Right lobe of liver (tissue), 6 donors: ENCODE measurements around the gene STAT5B. TPM values are rescaled to one million over a fixed set of nuclear protein-coding genes. Genes with fewer than 3 reads are reported as not detected.
A peak's percentile ranks its signal among the peaks of the same experiment; 100 is the strongest.
"Not testable (repeated sequence)": the region's sequence is repeated elsewhere in the genome, so short reads cannot be mapped to it uniquely, and the experiment has no call there.

Source experiments
- ATAC-seq, 4 donors: fragments of 200-7000 bp; cut with Tn5 transposase; one replicate each; pipeline ENCODE4 v1.9.1; 2020; ENCODE audit warnings: mild to moderate bottlenecking in 4 of 4, moderate library complexity in 4 of 4
- DNase-seq, 3 donors: peaks; one replicate each; pipeline ENCODE4 v3.0.0-alpha.2; 2020
- H3K27ac ChIP-seq, 3 donors: fragments of 200-600 bp; one replicate each; pipeline ENCODE4 v1.8.0; 2022
- H3K27me3 ChIP-seq, 2 donors: fragments of 200-600 bp; one replicate each; pipeline ENCODE4 v1.8.0; 2022
- H3K36me3 ChIP-seq, 4 donors: fragments of 200-600 bp; sonication (generic) in 1 of 4; one replicate each; pipeline versions ENCODE4 v1.5.1 to v1.8.0; 2017 to 2022; ENCODE audit warnings: control low read depth in 1 of 4
- H3K4me1 ChIP-seq, 4 donors: fragments of 200-600 bp; sonication (generic) in 1 of 4; one replicate each; pipeline versions ENCODE4 v1.5.1 to v1.8.0; 2017 to 2022; ENCODE audit warnings: control low read depth in 1 of 4
- H3K4me3 ChIP-seq, 3 donors: fragments of 200-600 bp; one replicate each; pipeline ENCODE4 v1.8.0; 2022
- H3K9me3 ChIP-seq, 4 donors: fragments of 200-600 bp; sonication (generic) in 1 of 4; one replicate each; pipeline versions ENCODE4 v1.5.1 to v1.8.0; 2017 to 2022; ENCODE audit warnings: control low read depth in 1 of 4
- POLR2A ChIP-seq: fragments of 450-650 bp; IDR thresholded peaks from one replicate; pipeline ENCODE4 v1.6.1; 2017; ENCODE audit warnings: antibody characterized with exemption, mild to moderate bottlenecking
- WGBS: methylation state at CpG from one replicate; pipeline ENCODE4 v1.1.6; 2018; ENCODE audit warnings: low coverage, low lambda C conversion rate; ENCODE audit not compliant: insufficient coverage; ENCODE audit errors: missing lambda C conversion rate; 5-methylcytosine and 5-hydroxymethylcytosine counted together
- intact Hi-C, 2 donors: fragments of 100-400 bp; cut with DNase I; formaldehyde crosslinking; loops; one replicate each; pipeline versions ENCODE4 v1.11.2 to v1.14.1; 2022
- total RNA-seq, 6 experiments: library from RNA; depleted of rRNA in 2 of 6; stranded (reverse); fragments of >200 nt in 2 of 6; fragmentation: NEBNext Ultra II Directional in 3 of 6; extraction: Animal tissue kit (Norgen Biotek cat#: 25700) in 3 of 6; gene quantifications; one replicate each; pipeline versions ENCODE4 v1.1.0 to v1.2.4, GENCODE V29; 2016 to 2023
- TF ChIP-seq, protein P1 (sequence below), 4 donors: fragments of 200-600 bp in 3 of 4; fragments of 450-650 bp in 1 of 4; IDR thresholded peaks; one replicate each; pipeline versions ENCODE4 v1.5.1 to v1.8.0; 2016 to 2022; ENCODE audit warnings: antibody characterized with exemption in 4 of 4, mild to moderate bottlenecking in 2 of 4
- donor health status: DM: no; HTN: yes; CAD: no.
- donor health status: DM: no; HTN: no; CAD: no.
- donor health status: DM: no; HTN: no; CAD: no.
- donor health status: DM: no; HTN: yes; CAD: no.
- donor health status: DM: no; HTN: yes; CAD: no.

STAT5B gene
- total RNA-seq, 6 experiments from 2014 or later: 21.2 to 29.0 (median 26.7) TPM

DNA sequence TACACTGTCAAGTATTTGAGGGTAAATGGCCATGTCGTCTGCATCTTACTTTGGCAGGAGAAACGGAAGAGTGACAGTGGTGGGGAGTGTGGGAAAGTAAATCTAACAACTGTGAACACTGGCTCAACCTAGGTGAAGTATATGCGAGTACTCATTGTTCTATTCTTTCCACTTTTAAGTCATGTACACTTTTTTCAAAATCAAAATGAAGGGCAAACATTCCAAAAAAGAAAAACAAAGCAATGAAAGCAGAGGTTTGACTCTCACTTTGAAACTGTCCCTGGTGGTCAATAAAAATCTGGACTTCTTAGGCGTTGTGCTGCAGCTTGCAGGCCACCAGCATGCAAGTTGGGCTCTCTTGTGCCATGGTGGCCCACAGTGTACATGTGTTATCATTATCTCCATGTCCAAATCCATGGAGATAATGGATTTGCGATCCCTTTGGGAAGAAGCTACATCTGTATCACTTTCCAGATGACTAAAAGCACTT lies 32.7 kb downstream of the STAT5B start:
- 59% methylated on average over 5 of the region's 5 CpGs for WGBS
- Histone ChIP-seq H3K9me3 (no peaks in the 10 kb centered on the region), H3K4me3 (no peak overlapping the region), H3K36me3 (no peaks in the 10 kb centered on the region), H3K27me3 (no peaks in the 10 kb centered on the region), H3K4me1 (peaks cover 0 to 53% (median 12%) of the 10 kb centered on the region in 4 donors), H3K27ac (no peak overlapping the region)
- intact Hi-C loops: no loop called here
- no peak for TF ChIP-seq POLR2A
- TF ChIP-seq, protein P1, sequence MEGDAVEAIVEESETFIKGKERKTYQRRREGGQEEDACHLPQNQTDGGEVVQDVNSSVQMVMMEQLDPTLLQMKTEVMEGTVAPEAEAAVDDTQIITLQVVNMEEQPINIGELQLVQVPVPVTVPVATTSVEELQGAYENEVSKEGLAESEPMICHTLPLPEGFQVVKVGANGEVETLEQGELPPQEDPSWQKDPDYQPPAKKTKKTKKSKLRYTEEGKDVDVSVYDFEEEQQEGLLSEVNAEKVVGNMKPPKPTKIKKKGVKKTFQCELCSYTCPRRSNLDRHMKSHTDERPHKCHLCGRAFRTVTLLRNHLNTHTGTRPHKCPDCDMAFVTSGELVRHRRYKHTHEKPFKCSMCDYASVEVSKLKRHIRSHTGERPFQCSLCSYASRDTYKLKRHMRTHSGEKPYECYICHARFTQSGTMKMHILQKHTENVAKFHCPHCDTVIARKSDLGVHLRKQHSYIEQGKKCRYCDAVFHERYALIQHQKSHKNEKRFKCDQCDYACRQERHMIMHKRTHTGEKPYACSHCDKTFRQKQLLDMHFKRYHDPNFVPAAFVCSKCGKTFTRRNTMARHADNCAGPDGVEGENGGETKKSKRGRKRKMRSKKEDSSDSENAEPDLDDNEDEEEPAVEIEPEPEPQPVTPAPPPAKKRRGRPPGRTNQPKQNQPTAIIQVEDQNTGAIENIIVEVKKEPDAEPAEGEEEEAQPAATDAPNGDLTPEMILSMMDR (IDR thresholded peaks at IDR 0.05): no peak
- no peak for ATAC-seq
- no peak for DNase-seq

GRCh38 chr17:42241871-42242270 lies 34.3 kb downstream of the STAT5B start:
- Histone ChIP-seq H3K36me3 (no peaks in the 10 kb centered on the region), H3K4me1 (peaks cover 0 to 41% (median 8%) of the 10 kb centered on the region in 4 donors), H3K27me3 (no peaks in the 10 kb centered on the region), H3K9me3 (no peaks in the 10 kb centered on the region), H3K27ac (no peak overlapping the region), H3K4me3 (no peak overlapping the region)
- no peak for TF ChIP-seq POLR2A
- TF ChIP-seq, protein P1 (IDR thresholded peaks at IDR 0.05): no peak
- 83% methylated on average over 1 of the region's 1 CpG for WGBS
- ATAC-seq: no peak
- no peak for DNase-seq
- intact Hi-C loops: no loop called here

- Histone ChIP-seq H3K27ac (peak overlapping the region in 1 of 3 donors; percentile 5), H3K4me1 (peaks cover 0 to 32% (median 4%) of the 10 kb centered on the region in 4 donors)
- H3K36me3 ChIP-seq, H3K27me3 ChIP-seq, intact Hi-C loops, H3K4me3 ChIP-seq, DNase-seq, H3K9me3 ChIP-seq: not testable (repeated sequence)
- WGBS: 49% methylated on average over 3 of the region's 4 CpGs
- peak in 3 of 4 donors; percentile 19 to 49 (median 47) for ATAC-seq
Measured at GRCh38 chr17:42240863-42241262, 35.3 kb downstream of the STAT5B start.

DNA sequence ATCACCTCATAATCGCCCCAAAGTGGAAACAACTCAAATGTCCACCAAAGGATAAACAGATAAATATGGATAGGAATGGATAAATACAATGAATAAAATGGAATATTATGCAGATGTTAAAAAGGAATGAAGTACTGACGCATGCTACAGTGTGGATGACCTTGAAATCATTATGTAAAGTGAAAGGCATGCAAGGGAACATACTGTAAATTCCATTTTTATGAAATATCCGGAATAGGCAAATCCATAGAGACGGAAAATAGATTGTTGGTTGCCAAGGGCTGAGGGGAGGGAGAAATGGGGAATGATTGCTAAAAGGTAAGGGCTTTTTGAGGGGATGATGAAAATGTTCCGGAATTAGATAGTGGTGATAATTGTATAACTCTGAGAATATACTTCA lies 36.0 kb downstream of the STAT5B start:
- intact Hi-C loops: no loop called here
- ATAC-seq: no peak
- no peak for TF ChIP-seq POLR2A
- TF ChIP-seq, protein P1 (IDR thresholded peaks at IDR 0.05): no peak
- H3K9me3 ChIP-seq: no peaks in the 10 kb centered on the region
- H3K4me3 ChIP-seq: no peak overlapping the region
- no peaks in the 10 kb centered on the region for H3K27me3 ChIP-seq
- 82% methylated on average over 5 of the region's 5 CpGs for WGBS
- H3K27ac ChIP-seq: peak overlapping the region in 1 of 3 donors; percentile 13
- no peak for DNase-seq
- peaks cover 0 to 27% (median 4%) of the 10 kb centered on the region in 4 donors for H3K4me1 ChIP-seq
- H3K36me3 ChIP-seq: no peaks in the 10 kb centered on the region

GRCh38 chr17:42239576-42239975 lies 36.6 kb downstream of the STAT5B start:
- Histone ChIP-seq H3K27ac (peak overlapping the region in 2 of 3 donors; percentile 13 to 55), H3K4me1 (peaks cover 0 to 21% (median 4%) of the 10 kb centered on the region in 4 donors)
- intact Hi-C loops, H3K9me3 ChIP-seq, H3K4me3 ChIP-seq, H3K36me3 ChIP-seq, H3K27me3 ChIP-seq, DNase-seq: not testable (repeated sequence)
- 12% methylated on average over 6 of the region's 7 CpGs for WGBS
- ATAC-seq: peak; percentile 84 to 89 (median 86)
